ENCODE measurements around the gene MDM2.
"Not testable (repeated sequence)": the region's sequence is repeated elsewhere in the genome, so short reads cannot be mapped to it uniquely, and the experiment has no call there.

DNA sequence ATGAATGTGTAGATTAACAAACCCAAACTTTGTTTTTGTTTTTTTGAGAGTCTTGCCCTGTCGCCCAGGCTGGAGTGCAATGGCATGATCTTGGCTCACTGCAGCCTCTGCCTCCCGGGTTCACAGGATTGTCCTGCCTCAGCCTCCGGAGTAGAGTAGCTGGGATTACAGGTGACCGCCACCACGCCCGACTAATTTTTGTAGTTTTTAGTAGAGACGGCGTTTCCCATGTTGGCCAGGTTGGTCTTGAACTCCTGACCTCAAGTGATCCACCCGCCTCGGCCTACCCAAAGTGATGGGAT lies 752 bp upstream of the MDM2 start:
- not testable (repeated sequence) for TF ChIP-seq YY1 (IDR thresholded peaks at IDR 0.05; ENCODE audit: insufficient read depth, insufficient replicate concordance, low read depth, low read length); POLR2A (IDR thresholded peaks at IDR 0.05; ENCODE audit: insufficient read depth in 1 of 2, low read depth in 2 of 2, low read length in 2 of 2); TAF15 (IDR thresholded peaks at IDR 0.05; ENCODE audit: low read depth, low read length, poor library complexity, severe bottlenecking); RFX5 (IDR thresholded peaks at IDR 0.05; ENCODE audit: low read depth, low read length); HDAC6 (IDR thresholded peaks at IDR 0.05; ENCODE audit: low read depth, low read length); EED (CRISPR knock-in tag; IDR thresholded peaks at IDR 0.05)

All from HepG2 (cell line).